HCT116 (cell line): ENCODE data around the gene FGD4.

Experiments used
- CTCF ChIP-seq, 3 experiments: fragments of 200-600 bp in 1 of 3; sonication (generic) in 1 of 3; IDR thresholded peaks in 2 of 3; conservative IDR thresholded peaks in 1 of 3; 2 replicates each; pipeline ENCODE4 v1.5.1; 2012 to 2017; ENCODE audit warnings: low read depth in 2 of 3, low read length in 2 of 3, antibody characterized with exemption in 1 of 3, borderline replicate concordance in 1 of 3, control low read depth in 1 of 3, mild to moderate bottlenecking in 1 of 3, mixed read lengths in 1 of 3, mixed run types in 1 of 3, moderate library complexity in 1 of 3; ENCODE audit not compliant: insufficient read depth in 1 of 3
- EZH2 ChIP-seq: fragments of 200-600 bp; sonication (generic); IDR thresholded peaks from 2 replicates; pipeline ENCODE4 v1.6.1; 2017; ENCODE audit warnings: antibody characterized with exemption, mixed run types

- TF ChIP-seq EZH2 = no peak
- no peak for TF ChIP-seq CTCF (IDR thresholded peaks at IDR 0.05 in 2 of 3, conservative IDR thresholded peaks at IDR 0.05 in 1 of 3; ENCODE audit: borderline replicate concordance in 1 of 3, insufficient read depth in 1 of 3, low read depth in 2 of 3, low read length in 2 of 3)
These were observed 263.3 kb downstream of the FGD4 start for GRCh38 chr12:32662665-32663064.
